WTC11 (cell line): ENCODE measurements around the gene VSIR.

Experiments
- CREB1 ChIP-seq: sonication (generic); formaldehyde crosslinking; IDR thresholded peaks from 2 replicates; pipeline ENCODE4 v1.8.0; 2023; ENCODE audit warnings: mild to moderate bottlenecking, missing genetic modification reagents
- TP53 ChIP-seq: sonication (generic); formaldehyde crosslinking; IDR thresholded peaks from 2 replicates; pipeline ENCODE4 v1.8.1; 2023; ENCODE audit warnings: mild to moderate bottlenecking, missing genetic modification reagents

DNA sequence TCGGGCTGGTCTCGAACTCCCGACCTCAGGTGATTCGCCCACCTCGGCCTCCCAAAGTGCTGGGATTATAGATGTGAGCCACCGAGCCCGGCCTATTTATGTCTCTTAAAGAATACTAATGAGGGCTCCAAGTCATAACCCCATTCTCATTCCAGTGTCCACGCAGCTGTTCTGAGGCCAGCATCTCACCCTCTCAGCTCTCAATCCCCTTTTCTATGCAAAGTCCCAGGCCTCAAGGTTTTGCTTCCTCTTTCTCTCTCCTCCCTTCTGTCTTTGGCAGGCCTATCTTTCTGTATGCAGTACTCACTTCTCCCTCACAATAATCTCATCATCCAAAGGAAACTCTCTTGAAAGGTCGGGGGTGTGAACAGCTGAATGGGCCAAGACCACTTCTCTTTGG is 28.0 kb upstream of the VSIR start:
- TF ChIP-seq CREB1 (CRISPR knock-in tag) (no peak), TP53 (no peak)
